HepG2 (cell line): Measurements from ENCODE around the gene SLC9A9. TPM values are rescaled to one million over a fixed set of nuclear protein-coding genes. Genes with fewer than 3 reads are reported as not detected.

ENCODE experiments used
- ATAC-seq: fragments of 200-7000 bp; cut with Tn5 transposase; 3 replicates; pipeline ENCODE4 v1.9.1; 2020; ENCODE audit warnings: mild to moderate bottlenecking, moderate library complexity
- BruUV-seq: library from RNA; stranded (reverse); fragments of 400-500 nt; replicated peaks from 2 replicates; lab custom pipeline; 2021; lab: Mats Ljungman, UMichigan
- CTCF ChIA-PET: fragments of 300-600 bp; formaldehyde crosslinking; extraction: SDS; loops from one replicate; lab custom pipeline; 2021; ENCODE audit warnings: low total read pairs, inconsistent platforms, low intra/inter-chr PET ratio; lab: Yijun Ruan, JAX
- POLR2A ChIA-PET: fragments of 350-600 bp; sonication (Branson Sonifier 250); formaldehyde crosslinking; loops from one replicate; lab custom pipeline; 2020; ENCODE audit warnings: antibody characterized with exemption, inconsistent platforms; lab: Yijun Ruan, JAX
- DNase-seq: peaks from one replicate; pipeline ENCODE4 v3.0.0-alpha.2; 2015; ENCODE audit warnings: low spot score
- FAIRE-seq: peaks from 3 replicates; lab custom pipeline; 2011; peaks lifted over from hg19 to GRCh38; lab: Jason Lieb, UNC
- H2AFZ ChIP-seq: one replicate; pipeline ENCODE4 v1.6.1; 2011; ENCODE audit warnings: low read length, inconsistent platforms
- H3K27ac ChIP-seq: fragments of 300-600 bp; 3 replicates; pipeline ENCODE4 v1.8.0; 2011; ENCODE audit warnings: mixed run types, mild to moderate bottlenecking, mixed read lengths, low read length, inconsistent platforms; ENCODE audit not compliant: insufficient read depth; ENCODE audit errors: extremely low read length
- H3K27me3 ChIP-seq, 2 experiments: fragments of 200-600 bp in 1 of 2; 2 replicates in 1 of 2; 3 replicates in 1 of 2; pipeline versions ENCODE4 v1.6.0 to v1.8.0; 2011; ENCODE audit warnings: low read length in 2 of 2, mild to moderate bottlenecking in 2 of 2, moderate library complexity in 2 of 2, inconsistent platforms in 1 of 2; ENCODE audit not compliant: insufficient read depth in 2 of 2, control insufficient read depth in 1 of 2
- H3K36me3 ChIP-seq, 2 experiments: fragments of 200-600 bp in 1 of 2; replicated peaks in 1 of 2; 2 replicates in 1 of 2; 3 replicates in 1 of 2; pipeline versions ENCODE4 v1.5.1 to v1.8.0; 2011; ENCODE audit warnings: low read length in 2 of 2, inconsistent platforms in 1 of 2; ENCODE audit not compliant: insufficient read depth in 2 of 2, control insufficient read depth in 1 of 2
- H3K4me1 ChIP-seq: 2 replicates; pipeline ENCODE4 v1.5.1; 2012; ENCODE audit warnings: low read length, inconsistent platforms; ENCODE audit not compliant: insufficient read depth
- H3K4me2 ChIP-seq: 2 replicates; pipeline ENCODE4 v1.6.0; 2011; ENCODE audit warnings: low read depth, low read length, inconsistent platforms
- H3K4me3 ChIP-seq, 3 experiments: fragments of 200-600 bp in 1 of 3; sonication (generic), shearing (Covaris generic) in 1 of 3; replicated peaks in 1 of 3; 2 replicates each; pipeline ENCODE4 v1.5.1; 2011 to 2016; ENCODE audit warnings: low read length in 3 of 3, inconsistent platforms in 2 of 3, low read depth in 2 of 3, mild to moderate bottlenecking in 2 of 3, control low read depth in 1 of 3, mixed read lengths in 1 of 3; ENCODE audit not compliant: insufficient read depth in 1 of 3
- H3K79me2 ChIP-seq: one replicate; pipeline ENCODE4 v1.6.1; 2011; ENCODE audit warnings: low read length, inconsistent platforms; ENCODE audit not compliant: insufficient read depth
- H3K9ac ChIP-seq: 2 replicates; pipeline ENCODE4 v1.6.0; 2011; ENCODE audit warnings: mild to moderate bottlenecking, low read depth, low read length, inconsistent platforms; ENCODE audit not compliant: insufficient read depth
- H3K9me3 ChIP-seq: 2 replicates; pipeline ENCODE4 v1.5.1; 2012; ENCODE audit warnings: mild to moderate bottlenecking, low read length
- H4K20me1 ChIP-seq: 2 replicates; pipeline ENCODE4 v1.6.0; 2011; ENCODE audit warnings: inconsistent platforms, mild to moderate bottlenecking, low read length, moderate library complexity; ENCODE audit not compliant: insufficient read depth
- GFI1 ChIP-seq: sonication (generic); formaldehyde crosslinking; IDR thresholded peaks from 2 replicates; pipeline ENCODE4 v1.5.0; 2020; ENCODE audit warnings: missing genetic modification reagents, mild to moderate bottlenecking, borderline replicate concordance
- IRF2 ChIP-seq: IDR thresholded peaks from 2 replicates; pipeline ENCODE4 v1.6.1; 2018; ENCODE audit warnings: missing genetic modification reagents, missing compliant biosample characterization
- MNT ChIP-seq: fragments of 450-650 bp; IDR thresholded peaks from 2 replicates; pipeline ENCODE4 v1.6.1; 2016
- ZNF180 ChIP-seq: sonication (generic); formaldehyde crosslinking; IDR thresholded peaks from 2 replicates; pipeline ENCODE4 v1.4.0; 2020; ENCODE audit warnings: low read depth, missing genetic modification reagents, borderline replicate concordance
- ZNF230 ChIP-seq: sonication (generic); formaldehyde crosslinking; IDR thresholded peaks from 2 replicates; pipeline ENCODE4 v1.4.0; 2020; ENCODE audit warnings: mild to moderate bottlenecking, missing genetic modification reagents
- ZNF460 ChIP-seq: sonication (generic); formaldehyde crosslinking; IDR thresholded peaks from 2 replicates; pipeline ENCODE4 v1.5.1; 2020; ENCODE audit warnings: missing genetic modification reagents, mild to moderate bottlenecking, borderline replicate concordance
- ZNF644 ChIP-seq: IDR thresholded peaks from 2 replicates; pipeline ENCODE4 v1.6.1; 2016; ENCODE audit warnings: low read depth
- ZNF660 ChIP-seq: sonication (generic); formaldehyde crosslinking; IDR thresholded peaks from 2 replicates; pipeline ENCODE4 v1.5.1; 2020; ENCODE audit warnings: mild to moderate bottlenecking, low read depth, missing genetic modification reagents, borderline replicate concordance
- WGBS: methylation state at CpG from one replicate; pipeline ENCODE4 v1.1.6; 2017; ENCODE audit warnings: low lambda C conversion rate; 5-methylcytosine and 5-hydroxymethylcytosine counted together
- in situ Hi-C: cut with HindIII; loops from 2 replicates; pipeline ENCODE4 v1.10.0; 2017; ENCODE audit warnings: low pct_unique_long_range_greater_than_20kb; ENCODE audit not compliant: extremely low pct_ligation_motif_present
- intact Hi-C: fragments of 100-400 bp; cut with micrococcal nuclease; formaldehyde crosslinking; loops from one replicate; pipeline ENCODE4 v1.10.0; 2022; ENCODE audit not compliant: unreplicated experiment
- polyA plus RNA-seq, 8 experiments: library from polyadenylated mRNA; depleted of rRNA in 3 of 8; stranded (reverse) in 7 of 8; unstranded in 1 of 8; fragments of >200 nt; fragmentation: Illumina TruSeq in 4 of 8; extraction: Trizol in 4 of 8; gene quantifications; 2 replicates each; pipeline versions ENCODE4 v1.2.1 to v1.2.3, GENCODE V29; 2011 to 2016; ENCODE audit warnings: low read depth in 4 of 8, missing spikeins in 1 of 8, mixed read lengths in 1 of 8; ENCODE audit not compliant: insufficient read depth in 1 of 8
- total RNA-seq, 5 experiments: library from RNA; depleted of rRNA; stranded (reverse); fragments of >200 nt; fragmentation: Illumina TruSeq; extraction: Trizol; gene quantifications; 2 replicates each; pipeline ENCODE4 v1.2.3, GENCODE V29; 2016; ENCODE audit warnings: low read depth in 1 of 5
- TF ChIP-seq, protein P1 (sequence below): sonication (generic); formaldehyde crosslinking; IDR thresholded peaks from 2 replicates; pipeline ENCODE4 v1.4.0; 2020; ENCODE audit warnings: missing genetic modification reagents, borderline replicate concordance

Gene SLC9A9
- total and polyA plus RNA-seq, 2 of the 13 experiments (the other 11 are each of a cell fraction or from before 2014, with no cell fraction given) = not detected

- H2AFZ ChIP-seq = no peak overlapping the region
- no peak for TF ChIP-seq ZNF230 (CRISPR knock-in tag)
- TF ChIP-seq, protein P1, sequence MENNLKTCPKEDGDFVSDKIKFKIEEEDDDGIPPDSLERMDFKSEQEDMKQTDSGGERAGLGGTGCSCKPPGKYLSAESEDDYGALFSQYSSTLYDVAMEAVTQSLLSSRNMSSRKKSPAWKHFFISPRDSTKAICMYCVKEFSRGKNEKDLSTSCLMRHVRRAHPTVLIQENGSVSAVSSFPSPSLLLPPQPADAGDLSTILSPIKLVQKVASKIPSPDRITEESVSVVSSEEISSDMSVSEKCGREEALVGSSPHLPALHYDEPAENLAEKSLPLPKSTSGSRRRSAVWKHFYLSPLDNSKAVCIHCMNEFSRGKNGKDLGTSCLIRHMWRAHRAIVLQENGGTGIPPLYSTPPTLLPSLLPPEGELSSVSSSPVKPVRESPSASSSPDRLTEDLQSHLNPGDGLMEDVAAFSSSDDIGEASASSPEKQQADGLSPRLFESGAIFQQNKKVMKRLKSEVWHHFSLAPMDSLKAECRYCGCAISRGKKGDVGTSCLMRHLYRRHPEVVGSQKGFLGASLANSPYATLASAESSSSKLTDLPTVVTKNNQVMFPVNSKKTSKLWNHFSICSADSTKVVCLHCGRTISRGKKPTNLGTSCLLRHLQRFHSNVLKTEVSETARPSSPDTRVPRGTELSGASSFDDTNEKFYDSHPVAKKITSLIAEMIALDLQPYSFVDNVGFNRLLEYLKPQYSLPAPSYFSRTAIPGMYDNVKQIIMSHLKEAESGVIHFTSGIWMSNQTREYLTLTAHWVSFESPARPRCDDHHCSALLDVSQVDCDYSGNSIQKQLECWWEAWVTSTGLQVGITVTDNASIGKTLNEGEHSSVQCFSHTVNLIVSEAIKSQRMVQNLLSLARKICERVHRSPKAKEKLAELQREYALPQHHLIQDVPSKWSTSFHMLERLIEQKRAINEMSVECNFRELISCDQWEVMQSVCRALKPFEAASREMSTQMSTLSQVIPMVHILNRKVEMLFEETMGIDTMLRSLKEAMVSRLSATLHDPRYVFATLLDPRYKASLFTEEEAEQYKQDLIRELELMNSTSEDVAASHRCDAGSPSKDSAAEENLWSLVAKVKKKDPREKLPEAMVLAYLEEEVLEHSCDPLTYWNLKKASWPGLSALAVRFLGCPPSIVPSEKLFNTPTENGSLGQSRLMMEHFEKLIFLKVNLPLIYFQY (CRISPR knock-in tag) = no peak
- no peak for TF ChIP-seq ZNF460 (CRISPR knock-in tag)
- TF ChIP-seq ZNF180 (CRISPR knock-in tag) = no peak
- TF ChIP-seq IRF2 = no peak
- no peak for TF ChIP-seq ZNF644 (CRISPR knock-in tag)
- TF ChIP-seq ZNF660 = no peak
- TF ChIP-seq MNT = no peak
- TF ChIP-seq GFI1 = no peak
- no peaks in the 10 kb centered on the region for H4K20me1 ChIP-seq
- H3K27me3 ChIP-seq = no peaks in the 10 kb centered on the region
- H3K4me1 ChIP-seq = no peaks in the 10 kb centered on the region
- POLR2A ChIA-PET = no interaction called here
- H3K4me3 ChIP-seq = no peak overlapping the region
- H3K79me2 ChIP-seq = no peaks in the 10 kb centered on the region
- no peak for ATAC-seq
- no peaks in the 10 kb centered on the region for H3K36me3 ChIP-seq
- no peak for DNase-seq
- BruUV-seq = no TSS peak
- FAIRE-seq = no peak
- CTCF ChIA-PET = no interaction called here
- WGBS = 28% methylated on average over 5 of the region's 5 CpGs
- no peak overlapping the region for H3K27ac ChIP-seq
- in situ Hi-C loops (no loop called here), intact Hi-C loops (no loop called here)
- H3K9ac ChIP-seq = no peak overlapping the region
- no peaks in the 10 kb centered on the region for H3K9me3 ChIP-seq
- no peak overlapping the region for H3K4me2 ChIP-seq
These were observed 179.9 kb downstream of the SLC9A9 start for GRCh38 chr3:143668385-143668784.
